GM19372 (cell line): Measurements from ENCODE around the gene ZNF850.
"Not testable (repeated sequence)": the region's sequence is repeated elsewhere in the genome, so short reads cannot be mapped to it uniquely, and the experiment has no call there.

Source experiments
- ATAC-seq: cut with Tn5 transposase; IDR thresholded peaks from one replicate; pipeline ENCODE4 v1.9.1; 2021; ENCODE audit warnings: mild to moderate bottlenecking, low read depth, moderate library complexity; ENCODE audit not compliant: unreplicated experiment

ZNF850 gene

DNA sequence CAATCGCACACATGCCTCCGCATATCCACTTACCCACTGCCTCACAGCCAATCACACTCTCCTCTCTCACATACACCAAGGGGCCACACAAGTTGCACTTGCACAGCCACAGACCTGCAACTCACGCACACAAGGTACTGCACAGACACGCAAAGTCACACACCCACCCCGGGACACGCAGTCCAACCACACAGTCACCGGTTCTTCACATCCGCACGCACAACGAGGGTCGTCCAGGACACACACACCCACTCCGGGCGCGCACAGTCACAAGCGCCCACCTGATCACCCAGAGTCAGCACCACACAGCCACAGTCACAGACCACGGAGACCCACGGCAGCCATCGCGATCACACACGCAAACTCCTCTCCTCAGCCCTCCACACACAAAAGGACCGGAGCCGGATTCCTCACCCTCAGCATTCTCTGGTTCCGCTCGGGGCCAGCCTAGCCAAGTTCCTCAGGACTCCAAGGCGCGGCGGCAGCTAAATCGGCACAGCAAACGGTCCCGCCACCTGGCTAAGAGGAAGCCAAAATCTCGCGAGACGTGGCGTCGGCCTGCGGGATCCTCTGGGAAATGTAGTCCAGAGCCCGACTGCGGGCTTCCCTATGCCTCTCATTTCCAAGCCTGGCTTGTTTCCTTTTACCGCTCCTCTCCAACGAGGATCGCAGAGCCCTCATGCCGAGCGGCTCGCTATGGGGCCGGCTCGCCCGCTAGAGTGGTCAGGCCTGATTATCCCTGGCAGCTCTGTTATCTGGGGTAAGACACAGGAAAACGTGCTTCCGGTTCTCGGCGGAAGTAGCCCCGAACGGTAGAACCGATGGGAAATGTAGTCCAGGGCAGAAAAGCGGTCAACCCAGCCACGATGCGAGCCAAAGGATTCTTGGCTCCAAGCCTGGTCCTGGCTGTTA lies at the start of gene ZNF850:
Gene ZNF850, minus strand, starts transcription at position 497 of the 912 bp plus-strand sequence. CDS start 10,201 bp downstream, outside the sequence.
- peak; percentile 89 for ATAC-seq

DNA sequence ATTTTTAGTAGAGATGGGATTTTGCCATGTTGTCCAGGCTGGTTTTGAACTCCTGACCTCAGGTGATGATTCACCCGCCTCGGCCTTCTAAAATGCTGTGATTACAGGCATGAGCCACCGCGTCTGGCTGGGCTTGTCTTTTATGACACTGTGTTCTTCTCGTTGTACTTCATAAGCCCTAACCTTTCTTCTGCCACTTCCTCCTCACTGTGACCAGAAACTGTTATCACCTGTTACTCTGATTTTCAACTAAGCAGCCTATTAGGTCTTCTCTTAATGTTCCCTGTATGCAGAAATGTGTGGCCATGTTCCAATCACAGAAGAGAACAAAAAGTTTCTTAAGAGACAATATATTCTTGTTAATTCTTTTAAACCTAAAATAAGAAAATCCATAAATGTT lies 49.2 kb upstream of the ZNF850 start:
- ATAC-seq: no peak

DNA sequence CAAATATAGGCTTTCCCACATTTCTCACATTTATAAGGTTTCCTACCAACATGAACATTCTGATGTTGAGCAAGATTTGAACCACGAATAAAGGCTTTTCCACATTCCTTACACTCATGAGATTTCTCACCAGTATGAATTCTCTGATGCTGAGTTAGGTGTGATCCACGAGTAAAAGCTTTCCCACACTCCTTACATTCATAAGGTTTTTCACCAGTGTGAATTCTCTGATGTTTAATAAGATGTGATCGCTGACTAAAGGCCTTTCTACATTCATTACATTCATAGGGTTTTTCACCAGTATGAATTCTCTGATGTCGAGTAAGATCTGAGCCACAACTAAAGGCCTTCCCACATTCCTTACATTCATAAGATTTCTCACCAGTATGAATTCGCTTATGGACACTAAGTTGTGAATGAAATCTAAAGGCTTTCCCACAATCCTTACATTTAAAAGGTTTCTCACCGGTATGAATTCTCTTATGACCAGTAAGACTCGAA lies 46.6 kb upstream of the ZNF850 start:
- ATAC-seq: no peak

DNA sequence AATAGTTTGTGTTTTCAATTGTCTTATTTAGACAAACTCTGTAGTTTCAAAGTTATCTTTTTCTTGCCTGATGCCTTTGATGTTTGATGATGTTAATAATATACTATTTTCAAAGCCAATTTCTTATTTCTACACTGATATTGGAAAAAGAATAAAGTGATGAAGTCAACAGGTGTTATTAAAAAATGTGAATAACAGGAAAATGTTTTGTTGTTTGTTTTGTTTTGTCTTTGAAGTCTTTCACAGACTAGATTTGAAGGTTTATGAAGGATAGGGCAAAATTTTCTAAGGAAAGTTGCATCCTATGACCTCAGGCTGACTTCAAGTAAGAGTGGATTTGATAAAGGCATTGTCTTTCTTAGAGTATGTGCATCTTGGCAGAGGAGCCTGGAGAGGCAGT lies 34.4 kb upstream of the ZNF850 start:
- no peak for ATAC-seq

DNA sequence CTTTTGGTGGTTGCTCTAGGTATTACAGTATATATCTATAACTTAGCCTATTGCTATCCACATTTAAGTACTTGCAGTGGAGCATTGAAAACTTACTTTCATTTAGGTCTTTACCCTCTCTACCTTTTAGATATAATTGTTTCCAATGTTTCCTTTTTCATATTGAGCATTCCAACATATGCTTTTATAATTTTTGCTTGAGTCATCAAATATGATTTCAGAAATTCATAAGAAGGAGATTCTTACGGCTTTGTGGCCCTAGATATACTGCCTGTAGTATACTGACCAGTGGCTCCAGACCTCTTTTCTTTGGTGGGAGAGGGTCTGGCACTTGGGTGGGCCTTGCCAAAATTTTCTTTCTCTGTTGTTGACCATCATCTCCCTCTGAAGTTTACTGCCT lies 32.8 kb upstream of the ZNF850 start:
- ATAC-seq: no peak

DNA sequence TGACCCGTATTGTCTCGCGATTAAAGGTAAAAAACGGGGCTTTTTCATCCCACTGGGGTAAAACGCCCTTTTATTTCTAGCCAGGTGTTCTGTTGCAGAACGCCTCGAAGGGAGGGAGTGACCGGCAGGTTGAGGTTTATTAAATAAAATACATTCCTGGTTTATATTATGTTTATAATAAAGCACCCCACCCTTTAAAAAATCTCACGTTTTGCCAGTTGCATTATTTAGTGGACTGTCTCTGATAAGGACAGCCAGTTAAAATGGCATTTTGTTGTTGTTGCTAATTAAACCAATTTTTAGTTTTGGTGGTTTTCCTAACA lies 25.1 kb upstream of the ZNF850 start:
- peak; percentile 19 for ATAC-seq

DNA sequence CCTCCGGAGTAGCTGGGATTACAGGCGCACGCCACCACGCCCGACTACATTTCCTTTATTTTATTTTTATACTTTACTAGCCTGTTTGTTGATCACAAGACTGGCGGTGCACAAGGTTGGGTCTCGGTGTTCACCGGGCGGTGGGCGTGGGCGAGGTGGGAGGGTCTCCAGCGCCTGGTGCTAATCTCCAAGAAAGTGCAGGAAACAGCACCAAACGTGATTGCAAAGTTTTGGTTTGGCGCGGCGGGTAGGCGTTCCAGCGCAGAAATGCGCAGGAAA lies 24.0 kb upstream of the ZNF850 start:
- no peak for ATAC-seq

DNA sequence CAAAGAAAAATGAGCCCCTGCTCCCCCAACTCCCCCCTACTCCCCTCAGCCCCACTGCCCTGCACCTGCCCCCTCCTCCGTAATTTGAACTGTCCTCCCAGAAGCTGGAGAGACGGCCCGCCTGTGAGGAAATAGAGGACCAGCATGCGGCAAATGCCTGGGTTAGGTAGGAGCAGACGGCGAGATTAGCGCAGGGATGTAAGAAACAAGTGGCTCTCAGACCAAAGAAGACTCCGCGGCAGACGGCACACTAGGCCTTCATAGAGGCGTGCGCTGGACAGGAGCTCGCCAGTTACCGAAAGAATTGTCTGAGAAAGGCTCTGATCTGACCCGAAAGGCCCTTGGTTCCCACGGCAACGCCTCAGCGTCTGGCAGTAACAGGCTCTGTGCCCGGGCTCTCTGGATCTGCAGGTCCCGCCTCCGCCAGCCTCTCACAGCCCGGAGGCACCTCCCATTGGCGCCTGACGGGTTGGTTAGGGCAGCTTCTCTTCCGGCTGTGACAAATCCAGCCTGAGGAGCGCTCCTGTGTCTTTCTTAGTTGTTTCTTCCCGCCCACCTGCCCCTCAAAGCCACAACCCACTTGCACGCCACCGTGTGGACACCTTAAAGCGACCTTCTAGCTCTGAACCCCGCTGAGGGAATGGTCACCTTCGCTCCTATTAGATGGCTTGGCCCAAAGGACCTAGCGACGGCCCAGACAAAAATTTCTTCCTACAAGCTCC lies 19.0 kb upstream of the ZNF850 start:
- not testable (repeated sequence) for ATAC-seq

DNA sequence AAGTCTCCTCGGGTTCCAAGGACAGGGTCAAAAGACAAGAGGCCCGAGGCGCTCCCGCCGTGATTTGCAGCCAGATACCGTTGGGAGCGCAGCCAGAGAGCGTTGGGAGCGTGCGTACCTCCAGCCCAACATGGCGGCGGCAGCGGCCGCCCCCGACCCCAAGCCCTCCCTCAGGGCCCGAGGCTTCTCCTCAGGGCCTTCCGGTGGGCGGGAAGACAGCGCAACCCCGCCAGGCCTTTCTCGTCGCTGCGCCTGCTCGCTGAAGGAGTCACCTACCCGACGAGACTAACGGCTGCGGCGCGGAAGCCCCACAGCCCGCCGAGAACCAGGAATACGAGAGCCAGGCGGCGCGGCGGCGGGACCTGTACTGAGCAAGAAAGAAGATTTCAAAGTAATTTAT lies 3.2 kb upstream of the ZNF850 start:
- ATAC-seq: no peak

DNA sequence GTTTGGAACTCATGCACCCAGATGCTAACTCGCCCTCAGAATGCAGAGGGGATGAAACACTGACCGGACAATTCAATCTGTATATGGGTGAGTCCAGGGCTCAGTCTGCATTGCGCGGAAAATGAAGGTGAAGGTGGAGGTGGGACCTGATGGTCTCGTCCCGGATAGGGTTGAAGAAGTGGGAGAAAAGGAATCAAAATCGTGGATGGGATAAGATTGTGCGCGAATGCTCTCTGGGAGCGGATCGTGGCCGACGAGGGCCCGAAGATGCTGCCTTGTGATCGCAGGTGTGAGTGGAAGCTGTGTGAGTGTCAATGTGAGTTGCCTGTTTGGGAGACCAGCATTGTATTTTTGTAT lies 594 bp upstream of the ZNF850 start:
- no peak for ATAC-seq

DNA sequence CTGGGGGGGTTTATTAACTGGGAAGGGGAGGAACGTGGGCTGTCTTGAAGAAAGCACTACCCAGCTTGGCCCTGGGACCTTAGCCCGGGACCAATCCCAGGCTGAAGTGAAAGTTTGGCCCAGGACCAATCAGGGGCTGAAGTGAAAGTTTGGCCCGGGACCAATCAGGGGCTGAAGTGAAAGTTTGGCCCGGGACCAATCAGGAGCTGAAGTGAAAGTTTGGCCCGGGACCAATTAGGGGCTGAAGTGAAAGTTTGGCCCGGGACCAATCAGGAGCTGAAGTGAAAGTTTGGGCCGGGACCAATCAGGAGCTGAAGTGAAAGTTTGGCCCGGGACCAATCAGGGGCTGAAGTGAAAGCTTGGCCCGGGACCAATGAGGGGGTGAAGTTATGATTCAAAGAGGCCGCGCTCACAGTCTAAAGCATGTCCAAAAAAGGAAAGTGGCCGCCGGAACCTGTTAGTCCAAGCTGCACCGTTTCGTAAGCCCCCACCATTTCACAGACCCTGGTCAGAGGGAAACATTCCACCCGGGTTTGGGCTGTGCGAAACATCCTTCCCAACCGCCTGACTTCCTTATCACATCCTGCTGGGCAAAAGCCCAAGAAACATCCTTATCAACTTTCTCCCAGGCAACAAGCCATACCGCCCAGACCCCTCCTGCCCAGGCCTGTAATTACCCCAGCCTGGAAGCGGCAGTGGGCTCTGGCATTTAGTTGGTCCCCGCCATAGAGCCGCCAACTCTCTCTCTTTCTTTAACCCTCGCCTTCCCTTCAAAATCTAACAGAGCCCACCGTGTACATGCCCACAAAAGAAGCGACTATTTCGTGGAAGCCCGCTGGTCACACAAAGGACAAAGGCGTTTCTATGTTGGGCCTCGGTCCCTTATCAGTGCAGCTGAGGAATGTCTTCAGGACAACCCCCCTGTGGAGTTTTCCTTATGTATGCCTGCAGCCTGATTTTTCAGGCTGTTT lies 1.1 kb downstream of the ZNF850 start:
- ATAC-seq: no peak

DNA sequence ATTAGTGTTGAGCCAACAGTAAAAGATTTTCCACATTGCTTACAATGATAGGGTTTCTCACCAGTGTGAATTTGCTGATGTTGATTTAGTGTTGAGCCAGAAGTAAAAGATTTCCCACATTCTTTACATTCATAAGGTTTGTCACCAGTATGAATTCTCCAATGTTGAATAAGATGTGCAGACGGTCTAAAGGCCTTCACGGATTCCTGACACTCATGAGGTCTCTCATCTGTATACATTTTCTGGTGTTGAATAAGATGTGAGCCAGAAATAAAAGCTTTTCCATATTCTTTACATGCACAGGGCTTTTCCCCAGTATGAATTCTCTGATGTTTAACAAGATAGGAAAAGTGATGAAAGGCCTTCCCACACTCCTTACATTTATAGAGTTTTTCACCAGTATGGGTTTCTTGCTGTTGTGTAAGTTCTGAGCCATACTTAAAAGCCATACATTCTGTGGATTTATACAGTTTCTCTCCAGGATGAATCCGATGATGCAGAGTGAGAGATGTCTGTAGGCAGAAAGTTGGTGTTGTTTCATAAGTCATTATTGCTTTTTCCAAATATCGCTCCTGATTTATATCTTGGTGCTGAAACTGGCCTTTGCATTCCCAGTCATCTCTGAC lies 22.4 kb downstream of the ZNF850 start:
- no peak for ATAC-seq

DNA sequence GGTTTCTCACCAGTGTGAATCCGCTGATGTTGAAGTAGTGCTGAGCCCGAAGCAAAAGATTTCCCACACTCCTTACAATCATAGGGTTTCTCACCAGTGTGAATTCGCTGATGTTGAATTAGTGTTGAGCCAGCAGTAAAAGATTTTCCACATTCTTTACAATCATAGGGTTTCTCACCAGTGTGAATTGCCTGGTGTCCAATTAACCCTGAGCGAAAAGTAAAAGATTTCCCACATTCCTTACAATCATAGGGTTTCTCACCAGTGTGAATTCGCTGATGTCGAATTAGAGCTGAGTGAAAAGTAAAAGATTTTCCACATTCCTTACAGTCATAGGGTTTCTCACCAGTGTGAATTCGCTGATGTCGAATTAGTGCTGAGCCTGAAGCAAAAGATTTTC lies 23.0 kb downstream of the ZNF850 start:
- not testable (repeated sequence) for ATAC-seq

DNA sequence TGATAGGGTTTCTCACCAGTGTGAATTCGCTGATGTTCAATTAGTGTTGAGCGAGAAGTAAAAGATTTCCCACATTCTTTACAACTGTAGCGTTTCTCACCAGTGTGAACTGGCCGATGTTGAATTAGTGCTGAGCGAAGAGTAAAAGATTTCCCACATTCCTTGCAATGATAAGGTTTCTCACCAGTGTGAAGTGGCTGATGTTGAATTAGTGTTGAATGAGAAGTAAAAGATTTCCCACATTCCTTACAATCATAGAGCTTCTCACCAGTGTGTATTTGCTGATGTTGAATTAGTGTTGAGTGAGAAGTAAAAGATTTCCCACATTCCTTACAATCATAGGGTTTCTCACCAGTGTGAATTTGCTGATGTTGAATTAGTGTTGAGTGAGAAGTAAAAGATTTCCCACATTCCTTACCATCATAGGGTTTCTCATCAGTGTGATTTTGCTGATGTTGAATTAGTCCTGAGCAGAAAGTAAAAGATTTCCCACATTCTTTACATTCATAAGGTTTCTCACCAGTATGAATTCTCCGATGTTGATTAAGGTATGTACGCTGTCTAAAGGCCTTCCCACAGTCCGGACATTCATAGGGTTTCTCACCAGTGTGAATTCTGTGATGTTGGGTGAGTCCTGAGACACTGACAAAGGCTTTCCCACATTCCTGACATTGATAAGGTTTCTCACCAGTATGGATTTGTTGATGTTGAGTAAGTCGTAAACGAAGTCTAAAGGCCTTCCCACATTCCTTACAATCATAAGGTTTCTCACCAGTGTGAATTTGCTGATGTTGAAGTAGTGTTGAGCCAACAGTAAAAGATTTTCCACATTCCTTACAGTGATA lies 24.0 kb downstream of the ZNF850 start:
- no peak for ATAC-seq

DNA sequence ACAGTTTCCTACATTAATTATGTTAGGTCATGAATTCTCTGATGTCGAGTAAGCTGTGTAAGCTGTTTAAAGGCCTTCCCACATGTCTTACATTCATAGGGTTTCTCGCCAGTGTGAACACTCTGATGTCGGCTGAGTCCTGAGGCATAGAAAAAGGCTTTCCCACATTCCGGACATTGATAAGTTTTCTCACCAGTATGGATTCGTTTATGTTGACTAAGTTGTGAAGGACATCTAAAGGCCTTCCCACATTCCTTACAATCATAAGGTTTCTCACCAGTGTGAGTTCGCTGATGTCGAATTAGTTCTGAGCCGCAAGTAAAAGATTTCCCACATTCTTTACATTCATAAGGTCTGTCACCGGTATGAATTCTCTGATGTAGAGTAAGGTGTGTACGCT lies 24.9 kb downstream of the ZNF850 start:
- ATAC-seq: no peak

DNA sequence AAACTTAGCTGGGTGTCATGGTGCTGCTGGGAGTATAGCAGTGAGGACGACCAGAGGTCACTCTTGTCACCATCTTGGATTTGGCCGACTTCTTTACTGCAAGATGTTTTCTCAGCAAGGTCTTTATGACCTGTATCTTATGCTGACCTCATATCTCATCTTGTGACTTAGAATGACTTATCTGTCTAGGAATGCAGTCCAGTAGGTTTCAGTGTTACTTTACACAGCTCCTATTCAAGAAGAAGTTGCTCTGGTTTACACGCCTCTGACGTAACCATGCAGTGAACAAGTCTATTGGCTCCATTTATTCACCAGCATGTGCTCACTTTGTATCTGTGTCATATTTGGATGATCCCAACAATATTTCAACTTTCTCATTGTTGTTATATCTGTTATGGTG lies 26.7 kb downstream of the ZNF850 start:
- no peak for ATAC-seq

DNA sequence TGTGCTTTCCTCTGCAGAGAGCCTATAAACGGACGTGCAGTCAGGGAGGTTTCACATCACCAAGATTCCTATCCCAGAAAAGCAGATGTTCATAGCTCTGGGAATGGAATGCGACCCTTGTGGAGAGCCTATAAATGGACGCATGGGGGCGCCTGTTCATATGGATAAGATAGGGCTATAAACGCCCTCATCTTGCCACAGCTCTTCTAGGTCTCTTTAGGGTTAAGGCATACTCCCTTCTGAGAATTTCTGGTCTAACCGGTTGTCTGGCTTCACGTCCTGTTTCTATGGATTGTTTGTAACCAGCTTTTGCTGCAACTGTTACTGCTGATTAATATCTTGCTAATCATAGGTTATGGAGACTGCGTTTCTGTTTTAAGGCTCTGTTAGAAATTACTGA lies 36.4 kb downstream of the ZNF850 start:
- ATAC-seq: not testable (repeated sequence)

DNA sequence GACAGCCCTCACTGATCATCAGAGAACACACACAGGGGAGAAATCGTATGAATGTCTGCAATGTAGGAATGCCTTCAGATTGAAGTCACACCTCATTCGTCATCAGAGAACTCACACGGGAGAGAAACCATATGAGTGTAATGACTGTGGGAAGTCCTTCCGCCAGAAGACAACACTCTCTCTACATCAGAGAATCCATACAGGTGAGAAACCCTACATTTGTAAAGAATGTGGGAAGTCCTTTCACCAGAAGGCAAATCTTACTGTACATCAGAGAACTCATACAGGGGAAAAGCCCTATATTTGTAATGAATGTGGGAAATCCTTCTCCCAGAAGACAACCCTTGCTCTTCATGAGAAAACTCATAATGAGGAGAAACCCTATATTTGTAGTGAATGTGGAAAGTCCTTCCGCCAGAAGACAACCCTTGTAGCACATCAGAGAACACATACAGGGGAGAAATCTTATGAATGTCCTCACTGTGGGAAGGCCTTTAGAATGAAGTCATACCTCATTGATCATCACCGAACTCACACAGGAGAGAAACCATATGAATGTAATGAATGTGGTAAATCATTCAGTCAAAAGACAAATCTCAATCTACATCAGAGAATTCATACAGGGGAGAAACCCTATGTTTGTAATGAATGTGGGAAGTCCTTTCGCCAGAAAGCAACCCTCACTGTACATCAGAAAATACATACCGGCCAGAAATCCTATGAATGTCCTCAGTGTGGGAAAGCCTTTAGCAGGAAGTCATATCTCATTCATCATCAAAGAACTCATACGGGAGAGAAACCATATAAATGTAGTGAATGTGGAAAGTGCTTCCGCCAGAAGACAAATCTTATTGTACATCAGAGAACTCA lies 52.7 kb downstream of the ZNF850 start:
- ATAC-seq: no peak

DNA sequence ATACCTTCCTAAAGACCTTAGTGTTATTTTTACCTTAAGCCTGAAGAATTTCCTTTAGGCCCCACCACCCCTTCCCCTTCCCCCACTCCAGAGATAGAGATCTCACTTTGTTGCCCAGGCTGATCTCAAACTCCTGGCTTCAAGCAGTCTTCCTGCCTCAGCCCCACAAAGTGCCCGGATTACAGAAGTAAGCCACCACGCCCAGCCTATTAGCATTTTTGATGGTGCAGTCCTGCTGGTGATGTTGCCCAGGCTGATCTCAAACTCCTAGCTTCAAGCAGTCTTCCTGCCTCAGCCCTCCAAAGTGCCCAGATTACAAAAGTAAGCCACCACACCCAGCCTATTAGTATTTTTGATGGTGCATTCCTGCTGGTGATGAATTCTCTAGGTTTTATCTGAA lies 63.2 kb downstream of the ZNF850 start:
- ATAC-seq: no peak
